ENCODE measurements around the gene ANKS1A. TPM values are rescaled to one million over a fixed set of nuclear protein-coding genes. Genes with fewer than 3 reads are reported as not detected.

Gene ANKS1A
- total and polyA plus RNA-seq, 7 donors: 3.9 to 12.4 (median 6.1) TPM

GRCh38 chr6:35072051-35072697 lies 183.1 kb downstream of the ANKS1A start:
- Histone ChIP-seq H3K27me3 (ENCODE audit: insufficient read depth in 3 of 3, low read length in 2 of 3) (no peaks in the 10 kb centered on the region), H3K4me3 (no peak overlapping the region), H3K36me3 (ENCODE audit: insufficient read depth in 1 of 2, low read depth in 1 of 2) (peaks cover 0 to 47% of the 10 kb centered on the region in 2 donors), H3K27ac (no peak overlapping the region), H3K4me1 (no peaks in the 10 kb centered on the region), H3K9me3 (no peaks in the 10 kb centered on the region)
- intact Hi-C loops (cut with DNase I): no loop called here
- no peak for ATAC-seq
- TF ChIP-seq CTCF (IDR thresholded peaks at IDR 0.05): no peak
- DNase-seq: peak; percentile 21 to 50
- 74 to 81% (median 79%) methylated on average over 15 of the region's 15 CpGs for WGBS, 3 donors

GRCh38 chr6:35072698-35073055 lies 183.6 kb downstream of the ANKS1A start:
- Histone ChIP-seq H3K27ac (no peak overlapping the region), H3K27me3 (ENCODE audit: insufficient read depth in 3 of 3, low read length in 2 of 3) (no peaks in the 10 kb centered on the region), H3K4me1 (no peaks in the 10 kb centered on the region), H3K4me3 (no peak overlapping the region), H3K36me3 (ENCODE audit: insufficient read depth in 1 of 2, low read depth in 1 of 2) (peaks cover 0 to 47% of the 10 kb centered on the region in 2 donors), H3K9me3 (no peaks in the 10 kb centered on the region)
- no peak for ATAC-seq
- 93 to 96% (median 95%) methylated on average over 9 of the region's 9 CpGs for WGBS, 3 donors
- intact Hi-C loops (cut with DNase I): no loop called here
- TF ChIP-seq CTCF (IDR thresholded peaks at IDR 0.05): no peak
- DNase-seq: peak; percentile 1 to 44

DNA sequence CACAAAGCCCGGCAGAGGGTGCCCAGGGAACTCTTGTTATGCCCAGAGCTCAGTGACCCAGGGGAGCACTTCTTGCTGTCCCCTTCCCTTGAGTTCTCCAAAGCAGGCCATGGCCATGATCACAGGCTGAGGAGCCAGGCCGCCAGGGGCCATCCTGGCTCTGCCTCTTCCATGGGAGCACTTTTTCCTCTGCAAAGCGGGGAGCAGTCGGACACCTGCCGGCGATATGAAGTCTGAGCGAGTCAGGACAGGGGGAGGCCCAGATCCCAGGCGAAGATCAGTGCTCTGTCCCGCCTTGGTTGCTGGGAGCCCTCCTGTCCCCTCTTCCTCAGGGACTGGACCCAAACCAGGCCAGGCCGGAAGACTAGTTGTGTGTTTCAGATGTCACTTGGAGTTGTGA lies 184.2 kb downstream of the ANKS1A start:
- H3K36me3 ChIP-seq (ENCODE audit: insufficient read depth in 1 of 2, low read depth in 1 of 2): peaks cover 0 to 52% of the 10 kb centered on the region in 2 donors
- 91 to 97% (median 97%) methylated on average over 10 of the region's 10 CpGs for WGBS, 3 donors
- ATAC-seq (no peak), DNase-seq (peak; percentile 2 to 16)
- no peak overlapping the region for H3K27ac ChIP-seq
- intact Hi-C loops (cut with DNase I): no loop called here
- no peaks in the 10 kb centered on the region for H3K4me1 ChIP-seq
- no peak overlapping the region for H3K4me3 ChIP-seq
- H3K27me3 ChIP-seq (ENCODE audit: insufficient read depth in 3 of 3, low read length in 2 of 3): no peaks in the 10 kb centered on the region
- H3K9me3 ChIP-seq: no peaks in the 10 kb centered on the region
- no peak for TF ChIP-seq CTCF (IDR thresholded peaks at IDR 0.05)

DNA sequence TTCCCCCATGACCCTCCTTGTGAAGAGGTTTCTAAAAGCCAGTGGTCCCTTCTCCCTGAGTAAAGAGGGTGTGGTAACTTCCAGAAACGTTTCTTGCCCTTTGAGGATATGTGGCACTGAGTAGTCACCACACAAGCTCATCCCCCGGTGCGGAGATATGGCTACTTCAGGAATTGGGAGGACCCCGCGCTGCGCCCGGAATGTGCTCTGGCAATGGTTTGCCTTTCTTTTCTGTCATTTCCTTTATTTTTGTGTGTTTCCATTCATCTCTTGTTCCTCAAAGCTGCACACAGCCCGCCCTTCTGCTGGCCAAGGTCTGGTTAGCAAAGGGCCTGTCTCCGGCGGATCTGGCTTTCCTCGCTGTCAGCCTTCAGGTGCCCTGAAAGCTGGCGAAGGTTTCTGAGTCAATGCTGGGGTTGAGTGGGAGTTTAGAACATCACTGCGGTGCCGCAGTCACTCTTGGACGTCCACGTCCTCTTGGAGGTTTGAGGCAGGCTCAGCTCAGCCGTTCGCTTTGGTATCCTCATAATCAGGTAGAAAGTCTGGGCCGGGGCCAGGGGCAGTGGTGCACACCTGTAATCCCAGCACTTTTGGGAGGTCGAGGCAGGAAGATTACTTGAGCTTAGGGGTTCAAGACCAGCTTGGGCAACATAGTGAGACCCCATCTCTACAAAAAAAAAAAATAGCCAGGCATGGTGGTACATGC lies 184.9 kb downstream of the ANKS1A start:
- Histone ChIP-seq H3K27ac (no peak overlapping the region), H3K36me3 (ENCODE audit: insufficient read depth in 1 of 2, low read depth in 1 of 2) (peaks cover 0 to 59% of the 10 kb centered on the region in 2 donors), H3K4me3 (no peak overlapping the region), H3K27me3 (ENCODE audit: insufficient read depth in 3 of 3, low read length in 2 of 3) (no peaks in the 10 kb centered on the region), H3K9me3 (no peaks in the 10 kb centered on the region), H3K4me1 (no peaks in the 10 kb centered on the region)
- DNase-seq (peak; percentile 4 to 35), ATAC-seq (no peak)
- no peak for TF ChIP-seq CTCF (IDR thresholded peaks at IDR 0.05)
- 93 to 95% (median 94%) methylated on average over 20 of the region's 20 CpGs for WGBS, 3 donors
- intact Hi-C loops (cut with DNase I): no loop called here
